Esophagus squamous epithelium (tissue), 5 donors: Measurements from ENCODE around the gene FBXW4. TPM values are rescaled to one million over a fixed set of nuclear protein-coding genes. Genes with fewer than 3 reads are reported as not detected.
"Not testable (repeated sequence)": the region's sequence is repeated elsewhere in the genome, so short reads cannot be mapped to it uniquely, and the experiment has no call there.

ENCODE experiments used
- DNase-seq: peaks from one replicate; lab custom pipeline; 2025; lab: John Stamatoyannopoulos, UW
- H3K27ac ChIP-seq, 4 donors: fragments of 200-600 bp; sonication (generic); one replicate each; pipeline ENCODE4 v1.5.1; 2016 to 2019; ENCODE audit warnings: mild to moderate bottlenecking in 1 of 4
- H3K27me3 ChIP-seq, 4 donors: fragments of 200-600 bp; sonication (generic); 1 replicate in 3 of 4; 2 replicates in 1 of 4; pipeline versions ENCODE4 v1.5.1 to v1.6.0; 2017 to 2021; ENCODE audit warnings: antibody characterized with exemption in 1 of 4
- H3K36me3 ChIP-seq, 3 donors: fragments of 200-600 bp; sonication (generic); one replicate each; pipeline ENCODE4 v1.5.1; 2016 to 2019
- H3K4me1 ChIP-seq, 3 donors: fragments of 200-600 bp; sonication (generic); one replicate each; pipeline ENCODE4 v1.5.1; 2017 to 2019
- H3K4me3 ChIP-seq, 4 donors: fragments of 200-600 bp; sonication (generic); 1 replicate in 3 of 4; 2 replicates in 1 of 4; pipeline ENCODE4 v1.5.1; 2016 to 2019; ENCODE audit warnings: mild to moderate bottlenecking in 2 of 4, moderate library complexity in 1 of 4
- H3K9me3 ChIP-seq, 3 donors: fragments of 200-600 bp; sonication (generic); one replicate each; pipeline ENCODE4 v1.5.1; 2016 to 2019
- CTCF ChIP-seq, 6 experiments: fragments of 450-650 bp in 4 of 6; fragments of 200-600 bp in 2 of 6; sonication (generic) in 2 of 6; IDR thresholded peaks; one replicate each; pipeline ENCODE4 v1.5.1; 2016 to 2019; ENCODE audit warnings: antibody characterized with exemption in 6 of 6, mild to moderate bottlenecking in 4 of 6, moderate library complexity in 4 of 6
- POLR2A ChIP-seq, 4 donors: fragments of 450-650 bp; IDR thresholded peaks; one replicate each; pipeline ENCODE4 v1.6.1; 2017; ENCODE audit warnings: antibody characterized with exemption in 4 of 4, mild to moderate bottlenecking in 4 of 4, moderate library complexity in 3 of 4
- WGBS, 2 donors: methylation state at CpG; one replicate each; pipeline ENCODE4 v1.1.5; 2018; 5-methylcytosine and 5-hydroxymethylcytosine counted together
- intact Hi-C: fragments of 100-400 bp; cut with DNase I; formaldehyde crosslinking; loops from one replicate; pipeline ENCODE4 v1.15.0; 2022
- total RNA-seq, 4 donors: library from RNA; depleted of rRNA; stranded (reverse); fragments of >200 nt; gene quantifications; one replicate each; pipeline ENCODE4 v1.1.0, GENCODE V29; 2016
- donor health status: DM: yes; HTN: yes; CAD: no.

FBXW4 gene
- total RNA-seq, 4 donors from 2014 or later = 26.4 to 85.3 (median 44.0) TPM

GRCh38 chr10:101645659-101646058, 49.3 kb downstream of the FBXW4 start:
- Histone ChIP-seq H3K9me3 (no peaks in the 10 kb centered on the region), H3K4me3 (no peak overlapping the region), H3K27me3 (no peaks in the 10 kb centered on the region), H3K27ac (no peak overlapping the region), H3K36me3 (peaks cover 0 to 89% (median 5%) of the 10 kb centered on the region in 3 donors), H3K4me1 (no peaks in the 10 kb centered on the region)
- 87 to 93% methylated on average over 1 of the region's 1 CpG for WGBS, 2 donors
- TF ChIP-seq CTCF (IDR thresholded peaks at IDR 0.05) (no peak), POLR2A (IDR thresholded peaks at IDR 0.05) (no peak)
- DNase-seq = no peak
- intact Hi-C loops = no loop called here

- no peak for TF ChIP-seq CTCF (IDR thresholded peaks at IDR 0.05)
- no peak for TF ChIP-seq POLR2A (IDR thresholded peaks at IDR 0.05)
- no peak overlapping the region for H3K4me3 ChIP-seq
Observed at GRCh38 chr10:101644002-101644401, 51.0 kb downstream of the FBXW4 start.

DNA sequence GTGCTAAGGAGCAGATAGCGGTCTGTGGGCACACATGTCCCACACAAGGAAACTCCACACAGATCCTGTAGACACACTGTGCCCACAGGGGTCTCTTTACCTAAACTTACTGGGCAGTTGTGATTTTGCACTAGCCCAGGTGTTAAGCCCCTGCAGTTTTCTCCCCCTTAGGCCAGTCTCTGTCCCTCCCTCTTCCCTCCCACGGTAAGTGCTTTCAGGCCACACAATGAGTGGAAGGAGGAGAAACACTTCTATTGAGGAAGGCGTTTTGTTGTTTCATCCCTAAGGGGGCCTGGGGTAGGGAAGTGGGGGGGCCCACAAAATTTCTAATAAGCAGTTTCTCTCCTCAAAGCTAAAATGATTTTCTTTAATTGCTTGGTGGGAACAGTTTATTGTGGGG, 51.4 kb downstream of the FBXW4 start:
- Histone ChIP-seq H3K4me1 (no peaks in the 10 kb centered on the region), H3K4me3 (no peak overlapping the region), H3K27ac (no peak overlapping the region), H3K9me3 (no peaks in the 10 kb centered on the region), H3K36me3 (peaks cover 0 to 86% (median 5%) of the 10 kb centered on the region in 3 donors), H3K27me3 (no peaks in the 10 kb centered on the region)
- TF ChIP-seq POLR2A (IDR thresholded peaks at IDR 0.05) (no peak), CTCF (IDR thresholded peaks at IDR 0.05) (no peak)
- no peak for DNase-seq
- 63 to 100% methylated on average over 1 to 3 of the region's 3 CpGs for WGBS, 2 donors
- intact Hi-C loops = no loop called here

More at GRCh38 chr10:101644002-101644401, 51.0 kb downstream of the FBXW4 start:
- no peak for DNase-seq
- 67 to 79% methylated on average over 3 of the region's 3 CpGs for WGBS, 2 donors
- intact Hi-C loops = no loop called here
- Histone ChIP-seq H3K4me1 (no peaks in the 10 kb centered on the region), H3K27ac (no peak overlapping the region), H3K27me3 (no peaks in the 10 kb centered on the region), H3K36me3 (peaks cover 0 to 86% (median 5%) of the 10 kb centered on the region in 3 donors), H3K9me3 (no peaks in the 10 kb centered on the region)

- intact Hi-C loops = no loop called here
- 100% methylated on average over 2 of the region's 2 CpGs; no CpG with 5 or more reads in 1 of the 2 donors for WGBS, 2 donors
- Histone ChIP-seq H3K4me3 (no peak overlapping the region), H3K27me3 (no peaks in the 10 kb centered on the region), H3K36me3 (peaks cover 0 to 80% (median 0%) of the 10 kb centered on the region in 3 donors), H3K27ac (no peak overlapping the region), H3K4me1 (no peaks in the 10 kb centered on the region), H3K9me3 (no peaks in the 10 kb centered on the region)
- no peak for DNase-seq
- no peak for TF ChIP-seq CTCF (IDR thresholded peaks at IDR 0.05)
Observed at GRCh38 chr10:101639141-101639900, 55.6 kb downstream of the FBXW4 start.

DNA sequence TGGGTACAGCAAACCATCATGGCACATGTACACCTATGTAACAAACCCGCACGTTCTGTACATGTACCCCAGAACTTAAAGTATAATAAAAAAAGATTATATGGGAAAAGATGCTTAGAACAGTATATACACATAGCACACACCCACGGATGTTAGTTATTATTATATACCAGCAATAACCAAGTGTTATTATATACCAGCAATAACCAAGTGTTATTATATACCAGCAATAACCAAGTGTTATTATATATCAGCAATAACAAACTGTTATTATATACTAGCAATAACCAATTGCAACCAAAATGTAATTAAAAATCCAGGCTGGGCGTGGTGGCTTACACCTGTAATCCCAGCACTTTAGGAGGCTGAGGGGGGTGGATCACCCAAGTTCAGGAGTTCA, 61.5 kb downstream of the FBXW4 start:
- DNase-seq, H3K27me3 ChIP-seq, H3K4me3 ChIP-seq, H3K4me1 ChIP-seq, H3K9me3 ChIP-seq, intact Hi-C loops, H3K27ac ChIP-seq: not testable (repeated sequence)
- WGBS, 2 donors = 89 to 98% methylated on average over 4 of the region's 4 CpGs
- peaks cover 0 to 82% (median 0%) of the 10 kb centered on the region in 3 donors for H3K36me3 ChIP-seq
